ENCODE data around the gene CEND1. TPM values are rescaled to one million over a fixed set of nuclear protein-coding genes. Genes with fewer than 3 reads are reported as not detected.

CEND1 gene
- total and polyA plus RNA-seq, 2 of the 4 experiments (the other 2 are of a cell fraction): 0.90 to 4.0 TPM

DNA sequence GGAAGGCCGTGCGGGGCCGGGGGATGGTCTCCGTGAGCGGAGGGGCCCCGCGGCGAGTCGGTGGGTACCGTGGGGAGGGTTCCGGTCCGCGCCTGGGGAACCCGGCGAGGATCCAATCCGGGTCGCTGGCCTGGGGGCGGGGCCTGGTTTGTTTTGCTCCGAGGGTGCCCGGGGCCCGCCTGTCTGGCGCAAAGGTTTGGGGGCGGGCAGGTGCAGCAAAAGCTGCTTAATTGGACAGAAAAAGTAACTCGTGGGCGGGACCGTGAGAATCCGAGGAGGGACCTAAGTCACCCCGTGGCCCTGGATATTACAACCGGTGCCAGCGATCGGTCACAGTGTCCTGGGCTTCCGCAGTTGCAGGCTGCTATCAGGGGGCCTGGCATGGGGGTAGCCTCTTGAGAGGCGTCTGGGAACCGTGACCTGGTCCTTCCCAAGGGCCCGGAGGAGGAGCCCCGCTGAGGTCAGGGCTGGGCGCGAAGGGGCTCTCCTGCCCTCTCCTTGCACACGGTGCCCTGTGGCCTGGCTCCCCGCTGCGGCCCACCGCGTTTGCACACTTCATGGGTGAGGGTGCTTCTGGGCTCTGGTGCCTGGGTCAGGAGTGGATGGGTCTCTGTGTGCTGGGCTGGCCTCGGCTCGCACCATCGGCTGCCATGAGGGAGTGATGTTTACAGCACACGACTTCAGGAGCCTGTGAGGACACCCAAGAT, 30.2 kb upstream of the CEND1 start:
- POLR2A ChIA-PET (ENCODE audit: unreplicated experiment): interaction anchor here (1.2 to 1.8 kb wide), 4 partner anchors 11 to 16 kb away, joined by 4 to 8 read pairs (median 4); partner anchors contain the start of genes PIDD1 and RPLP2
- WGBS, 2 experiments (ENCODE audit: extremely low coverage in 2 of 2, insufficient read length in 1 of 2): 3% methylated on average over 37 of the region's 47 CpGs; no CpG with 5 or more reads in 1 of the 2 experiments

More for the DNA sequence above, 30.2 kb upstream of the CEND1 start:
- no peak overlapping the region for H2BK20ac ChIP-seq (ENCODE audit: low read depth, low read length)
- no peak overlapping the region for H2BK15ac ChIP-seq (ENCODE audit: low read depth, low read length)
- peak overlapping the region; percentile 94 for H2AK9ac ChIP-seq (replicated peaks; ENCODE audit: low read depth, low read length, poor library complexity)
- H3K4me2 ChIP-seq (ENCODE audit: low read depth, low read length): peak overlapping the region; percentile 99
- dilution Hi-C loops (cut with HindIII; ENCODE audit: low sequenced_read_pairs, unreplicated experiment) (no loop called here), in situ Hi-C loops (cut with MboI; ENCODE audit: low sequenced_read_pairs) (no loop called here), intact Hi-C loops (cut with micrococcal nuclease) (no loop called here)
- no peaks in the 10 kb centered on the region for H3K9me3 ChIP-seq (ENCODE audit: control insufficient read depth, insufficient read depth, low read length)
- H3K14ac ChIP-seq (replicated peaks; ENCODE audit: low read depth, low read length): peak overlapping the region; percentile 29; the same call in 1 of the 2 replicates
- peaks cover 19 to 29% of the 10 kb centered on the region in 2 experiments for H3K79me1 ChIP-seq (ENCODE audit: low read depth in 1 of 2, low read length in 2 of 2)
- H2AK5ac ChIP-seq (ENCODE audit: low read depth, low read length): peak overlapping the region; percentile 70; the same call in 1 of the 2 replicates
- H3K36me3 ChIP-seq (ENCODE audit: control insufficient read depth, insufficient read depth, low read length): peaks cover 24% of the 10 kb centered on the region
- no peak overlapping the region for H4K5ac ChIP-seq (ENCODE audit: low read depth, low read length)
- no peak overlapping the region for H3K56ac ChIP-seq (ENCODE audit: extremely low read depth, insufficient read depth, low read length)
- H4K20me1 ChIP-seq (ENCODE audit: insufficient read depth, low read length): peaks cover 29% of the 10 kb centered on the region
- TF ChIP-seq MAFK (IDR thresholded peaks at IDR 0.05; ENCODE audit: low read depth, low read length) (no peak), CHD1 (IDR thresholded peaks at IDR 0.05; ENCODE audit: low read depth, low read length) (no peak), RFX5 (IDR thresholded peaks at IDR 0.05; ENCODE audit: low read depth, low read length) (no peak)
- peak; percentile 53 for ATAC-seq (ENCODE audit: low read depth)
- no peak overlapping the region for H3K18ac ChIP-seq (ENCODE audit: low read depth, low read length)
- peak; percentile 59 for DNase-seq
- 0 out of 2 replicates have a peak overlapping the region, but pooled peaks have one; percentile 48 for H3K23ac ChIP-seq (ENCODE audit: low read depth, low read length)
- peaks cover 21% of the 10 kb centered on the region for H3K4me1 ChIP-seq (ENCODE audit: control insufficient read depth, insufficient read depth, low read length)
- peak overlapping the region; percentile 87 for H3K4me3 ChIP-seq (ENCODE audit: insufficient read depth, low read depth, low read length)
- H4K91ac ChIP-seq (ENCODE audit: insufficient read depth, low read depth, low read length): no peak overlapping the region
- H3K27me3 ChIP-seq (ENCODE audit: control insufficient read depth, insufficient read depth, low read length): no peaks in the 10 kb centered on the region
- H3K27ac ChIP-seq (ENCODE audit: insufficient read depth, low read length): peak overlapping the region; percentile 67; the same call in 1 of the 2 replicates
- H3K9me1 ChIP-seq (ENCODE audit: insufficient read depth, low read length): peaks cover 13% of the 10 kb centered on the region
- H2BK5ac ChIP-seq (ENCODE audit: low read depth, low read length, poor library complexity, severe bottlenecking): peak overlapping the region; percentile 73
- H3K4ac ChIP-seq (ENCODE audit: low read depth, low read length): no peak overlapping the region
- peak overlapping the region; percentile 66 for H3K9ac ChIP-seq (ENCODE audit: low read depth, low read length)
- no peak overlapping the region for H2BK120ac ChIP-seq (ENCODE audit: low read depth, low read length)
- CTCF ChIA-PET: no interaction called here
- no peak overlapping the region for H4K8ac ChIP-seq (ENCODE audit: low read depth in 2 of 2, low read length in 2 of 2)
- peak overlapping the region; percentile 89 for H2AFZ ChIP-seq (replicated peaks; ENCODE audit: low read length, poor library complexity)
- BruUV-seq (replicated peaks): no TSS peak

Measured in IMR-90 (cell line).